Osteocyte (in vitro differentiated cells): ENCODE results near the gene TSG101. TPM values are rescaled to one million over a fixed set of nuclear protein-coding genes. Genes with fewer than 3 reads are reported as not detected.

ENCODE experiments used
- DNase-seq: peaks from one replicate; pipeline ENCODE4 v3.0.0; 2021; ENCODE audit warnings: mixed read lengths; ENCODE audit not compliant: unreplicated experiment; ENCODE audit errors: extremely low spot score
- H3K27ac Mint-ChIP-seq: one replicate; pipeline ENCODE4 v1.8.0; 2021; ENCODE audit warnings: mild to moderate bottlenecking, mixed read lengths; ENCODE audit not compliant: unreplicated experiment
- H3K27me3 Mint-ChIP-seq: one replicate; pipeline ENCODE4 v1.8.0; 2021; ENCODE audit warnings: mixed read lengths; ENCODE audit not compliant: unreplicated experiment
- H3K36me3 Mint-ChIP-seq: one replicate; pipeline ENCODE4 v1.8.0; 2021; ENCODE audit warnings: mixed read lengths; ENCODE audit not compliant: unreplicated experiment
- H3K4me1 Mint-ChIP-seq: one replicate; pipeline ENCODE4 v1.8.0; 2021; ENCODE audit warnings: mixed read lengths; ENCODE audit not compliant: unreplicated experiment
- H3K4me3 Mint-ChIP-seq: one replicate; pipeline ENCODE4 v1.8.0; 2021; ENCODE audit warnings: mild to moderate bottlenecking, moderate library complexity, mixed read lengths; ENCODE audit not compliant: unreplicated experiment
- H3K9me3 Mint-ChIP-seq: one replicate; pipeline ENCODE4 v1.8.0; 2021; ENCODE audit warnings: mixed read lengths; ENCODE audit not compliant: unreplicated experiment
- total RNA-seq: library from RNA; stranded (reverse); gene quantifications from 2 replicates; pipeline ENCODE4 v1.2.1, GENCODE V29; 2021
- TF ChIP-seq, protein P1 (sequence below): fragments of 200-600 bp; sonication (generic); IDR thresholded peaks from 2 replicates; pipeline ENCODE4 v1.5.0; 2021; ENCODE audit warnings: antibody characterized with exemption, mild to moderate bottlenecking, moderate library complexity

TSG101 gene
- total RNA-seq, 1 donor from 2014 or later = 81.4 TPM

DNA sequence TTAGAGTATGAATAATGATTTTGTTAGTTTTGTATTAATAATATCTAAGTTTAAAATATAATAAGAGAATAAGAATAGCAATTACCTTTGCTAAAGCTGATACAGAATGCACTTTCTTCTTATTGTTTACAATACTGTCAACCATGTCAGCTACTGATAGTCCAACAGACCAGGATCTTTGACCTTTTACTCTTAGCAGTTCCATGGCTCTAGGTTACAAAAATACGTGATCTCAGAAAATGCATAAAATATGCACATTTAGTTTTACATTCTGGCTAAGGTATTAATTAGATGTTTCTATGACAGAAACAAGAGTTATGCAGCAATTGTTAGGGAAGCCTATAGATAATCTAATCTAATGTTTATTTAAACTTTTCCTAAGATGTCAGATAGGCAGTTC, 7.5 kb upstream of the TSG101 start:
- DNase-seq = no peak
- Mint-ChIP-seq H3K27ac (no peak overlapping the region), H3K4me3 (no peak overlapping the region), H3K9me3 (no peaks in the 10 kb centered on the region), H3K36me3 (peaks cover 5% of the 10 kb centered on the region), H3K4me1 (no peaks in the 10 kb centered on the region), H3K27me3 (no peaks in the 10 kb centered on the region)
- TF ChIP-seq, protein P1, sequence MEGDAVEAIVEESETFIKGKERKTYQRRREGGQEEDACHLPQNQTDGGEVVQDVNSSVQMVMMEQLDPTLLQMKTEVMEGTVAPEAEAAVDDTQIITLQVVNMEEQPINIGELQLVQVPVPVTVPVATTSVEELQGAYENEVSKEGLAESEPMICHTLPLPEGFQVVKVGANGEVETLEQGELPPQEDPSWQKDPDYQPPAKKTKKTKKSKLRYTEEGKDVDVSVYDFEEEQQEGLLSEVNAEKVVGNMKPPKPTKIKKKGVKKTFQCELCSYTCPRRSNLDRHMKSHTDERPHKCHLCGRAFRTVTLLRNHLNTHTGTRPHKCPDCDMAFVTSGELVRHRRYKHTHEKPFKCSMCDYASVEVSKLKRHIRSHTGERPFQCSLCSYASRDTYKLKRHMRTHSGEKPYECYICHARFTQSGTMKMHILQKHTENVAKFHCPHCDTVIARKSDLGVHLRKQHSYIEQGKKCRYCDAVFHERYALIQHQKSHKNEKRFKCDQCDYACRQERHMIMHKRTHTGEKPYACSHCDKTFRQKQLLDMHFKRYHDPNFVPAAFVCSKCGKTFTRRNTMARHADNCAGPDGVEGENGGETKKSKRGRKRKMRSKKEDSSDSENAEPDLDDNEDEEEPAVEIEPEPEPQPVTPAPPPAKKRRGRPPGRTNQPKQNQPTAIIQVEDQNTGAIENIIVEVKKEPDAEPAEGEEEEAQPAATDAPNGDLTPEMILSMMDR = no peak

- no peaks in the 10 kb centered on the region for H3K27me3 Mint-ChIP-seq
These were observed 6.6 kb upstream of the TSG101 start for GRCh38 chr11:18533365-18533764.

DNA sequence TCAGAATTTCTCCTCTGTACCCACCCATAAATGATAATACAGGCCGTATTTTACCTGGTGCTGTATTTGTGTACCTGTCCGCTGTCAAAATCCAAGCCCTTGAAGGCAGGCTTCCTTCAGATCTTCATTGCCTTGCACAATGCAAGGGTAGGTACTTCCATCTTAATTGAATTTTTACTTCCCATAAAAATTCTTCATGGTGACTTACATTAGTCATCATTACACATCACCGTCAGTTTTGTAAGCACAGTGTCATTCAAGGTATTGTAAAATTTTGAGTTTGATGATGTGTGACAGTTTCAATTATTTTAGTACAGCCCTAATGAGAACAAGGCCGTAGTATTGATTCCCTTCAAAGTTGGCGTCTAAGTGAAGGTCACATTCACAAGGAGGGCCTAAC, 770 bp upstream of the TSG101 start:
- Mint-ChIP-seq H3K4me1 (peaks cover 28% of the 10 kb centered on the region), H3K27ac (peak overlapping the region; percentile 100), H3K9me3 (no peaks in the 10 kb centered on the region), H3K36me3 (peaks cover 8% of the 10 kb centered on the region), H3K4me3 (peak overlapping the region; percentile 99), H3K27me3 (no peaks in the 10 kb centered on the region)
- no peak for DNase-seq
- TF ChIP-seq, protein P1 = no peak

More at GRCh38 chr11:18533365-18533764, 6.6 kb upstream of the TSG101 start:
- Mint-ChIP-seq H3K9me3 (no peaks in the 10 kb centered on the region), H3K36me3 (peaks cover 5% of the 10 kb centered on the region), H3K27ac (no peak overlapping the region), H3K4me3 (no peak overlapping the region), H3K4me1 (peaks cover 3% of the 10 kb centered on the region)
- TF ChIP-seq, protein P1 = no peak
- no peak for DNase-seq

DNA sequence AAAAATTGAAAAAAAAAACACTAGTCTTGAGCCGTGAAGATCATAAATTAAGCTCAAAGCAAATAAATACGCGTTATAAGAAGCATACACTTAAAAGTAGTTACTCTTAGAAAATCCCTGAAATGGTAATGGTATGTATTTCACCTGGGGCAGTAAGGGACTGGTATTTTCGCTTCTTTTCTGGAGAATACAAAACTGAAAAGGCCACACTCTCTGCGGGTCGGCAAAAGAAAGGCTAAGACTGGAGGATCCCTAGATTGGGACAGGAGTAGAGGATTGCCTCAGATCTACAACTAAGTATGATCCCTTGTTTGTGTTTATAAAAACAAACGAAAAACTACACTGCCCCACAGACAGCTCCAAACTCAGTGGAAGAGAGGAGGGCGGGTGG, 617 bp downstream of the TSG101 start:
- peak overlapping the region; percentile 100 for H3K27ac Mint-ChIP-seq
- TF ChIP-seq, protein P1 = no peak
- peak overlapping the region; percentile 99 for H3K4me3 Mint-ChIP-seq
- H3K27me3 Mint-ChIP-seq = no peaks in the 10 kb centered on the region
- no peak for DNase-seq
- peaks cover 32% of the 10 kb centered on the region for H3K4me1 Mint-ChIP-seq
- no peaks in the 10 kb centered on the region for H3K9me3 Mint-ChIP-seq
- peaks cover 14% of the 10 kb centered on the region for H3K36me3 Mint-ChIP-seq

DNA sequence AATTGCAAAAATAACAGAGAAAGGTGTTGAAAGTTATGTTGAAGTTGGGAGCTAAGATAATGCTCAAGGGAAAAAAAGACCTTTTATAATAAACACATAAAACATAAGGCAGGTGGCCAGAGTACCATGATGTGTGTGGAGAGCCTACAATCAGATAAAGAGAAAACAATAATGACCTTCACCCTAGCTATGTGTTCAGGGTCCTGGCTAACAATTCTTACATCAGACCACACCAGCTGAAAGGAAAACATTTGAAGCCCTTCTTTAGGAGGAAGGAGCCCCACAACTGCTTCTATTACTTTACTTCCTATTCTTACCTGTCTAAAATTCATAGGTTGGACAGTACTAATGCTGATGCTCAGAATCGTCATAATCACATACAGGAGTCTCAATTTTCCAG, 2.5 kb downstream of the TSG101 start:
- Mint-ChIP-seq H3K27me3 (no peaks in the 10 kb centered on the region), H3K9me3 (no peaks in the 10 kb centered on the region), H3K36me3 (peaks cover 14% of the 10 kb centered on the region), H3K4me3 (no peak overlapping the region), H3K27ac (no peak overlapping the region), H3K4me1 (peaks cover 34% of the 10 kb centered on the region)
- DNase-seq = no peak
- TF ChIP-seq, protein P1 = no peak
